Subcutaneous abdominal adipose tissue (tissue), 5 donors: ENCODE results near the gene PCBP4.

Source experiments
- H3K27ac ChIP-seq: one replicate; pipeline ENCODE4 v1.7.0; 2013; ENCODE audit warnings: low read depth, mild to moderate bottlenecking, inconsistent platforms, low read length, moderate library complexity
- H3K27me3 ChIP-seq, 5 donors: one replicate each; pipeline ENCODE4 v1.7.0; 2013; ENCODE audit warnings: low read length in 5 of 5, inconsistent platforms in 1 of 5; ENCODE audit not compliant: control insufficient read depth in 5 of 5, insufficient read depth in 4 of 5
- H3K36me3 ChIP-seq, 5 donors: one replicate each; pipeline ENCODE4 v1.7.0; 2013; ENCODE audit warnings: low read length in 5 of 5; ENCODE audit not compliant: control insufficient read depth in 5 of 5, insufficient read depth in 5 of 5
- H3K4me1 ChIP-seq, 5 donors: one replicate each; pipeline ENCODE4 v1.7.0; 2013; ENCODE audit warnings: low read length in 5 of 5, mild to moderate bottlenecking in 3 of 5, moderate library complexity in 1 of 5; ENCODE audit not compliant: control insufficient read depth in 5 of 5, insufficient read depth in 5 of 5
- H3K4me3 ChIP-seq, 5 donors: one replicate each; pipeline ENCODE4 v1.7.0; 2013; ENCODE audit warnings: low read length in 5 of 5, low read depth in 1 of 5
- H3K9ac ChIP-seq, 5 donors: one replicate each; pipeline ENCODE4 v1.7.0; 2013; ENCODE audit warnings: low read length in 5 of 5, mild to moderate bottlenecking in 4 of 5, moderate library complexity in 3 of 5
- H3K9me3 ChIP-seq, 5 donors: one replicate each; pipeline ENCODE4 v1.7.0; 2013; ENCODE audit warnings: low read length in 5 of 5; ENCODE audit not compliant: control insufficient read depth in 5 of 5
- donor health status: healthy.
- donor health status: healthy.
- donor health status: healthy.
- donor health status: healthy.
- donor health status: healthy.

The PCBP4 gene

GRCh38 chr3:52005571-52005986, 38.3 kb upstream of the PCBP4 start:
- H3K9ac ChIP-seq: no peak overlapping the region
- H3K4me1 ChIP-seq: peaks cover 10 to 42% (median 22%) of the 10 kb centered on the region in 5 donors
- H3K27ac ChIP-seq: no peak overlapping the region
- H3K27me3 ChIP-seq: peaks cover 0 to 14% (median 4%) of the 10 kb centered on the region in 5 donors
- H3K9me3 ChIP-seq: no peaks in the 10 kb centered on the region
- H3K36me3 ChIP-seq: no peaks in the 10 kb centered on the region
- H3K4me3 ChIP-seq: peak overlapping the region in 1 of 5 donors; percentile 5

DNA sequence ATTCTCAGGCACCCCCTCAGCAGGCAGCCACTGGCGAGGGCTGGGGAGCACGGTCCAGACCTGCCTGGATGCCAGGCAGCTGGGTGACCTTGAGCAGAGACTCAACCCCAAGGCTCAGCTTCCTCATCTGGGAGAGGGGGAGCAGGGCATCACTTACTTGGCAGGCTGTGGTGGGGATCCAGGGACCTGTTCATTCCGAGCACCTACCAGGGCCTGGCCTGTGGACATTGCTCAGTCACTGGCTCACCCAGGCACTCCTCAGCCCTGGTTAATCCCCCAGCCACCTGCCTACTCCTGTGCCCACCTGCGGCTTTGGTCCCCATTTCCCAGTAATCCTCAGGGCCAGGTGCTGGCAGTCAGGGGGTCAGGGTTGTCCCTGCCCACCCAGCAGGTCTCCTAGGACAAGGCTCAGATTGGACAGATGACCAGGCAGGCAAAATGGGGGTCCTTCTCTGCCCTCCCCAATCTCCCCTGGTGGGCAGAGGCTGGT, 37.7 kb upstream of the PCBP4 start:
- Histone ChIP-seq H3K9ac (no peak overlapping the region), H3K36me3 (no peaks in the 10 kb centered on the region), H3K4me3 (peak overlapping the region in 1 of 5 donors; percentile 5), H3K27ac (no peak overlapping the region), H3K4me1 (peaks cover 10 to 42% (median 22%) of the 10 kb centered on the region in 5 donors), H3K9me3 (no peaks in the 10 kb centered on the region), H3K27me3 (peaks cover 0 to 14% (median 4%) of the 10 kb centered on the region in 5 donors)

- Histone ChIP-seq H3K4me1 (peaks cover 10 to 42% (median 22%) of the 10 kb centered on the region in 5 donors), H3K9ac (peak overlapping the region in 1 of 5 donors; percentile 36), H3K27ac (no peak overlapping the region), H3K27me3 (peaks cover 0 to 14% (median 4%) of the 10 kb centered on the region in 5 donors), H3K36me3 (no peaks in the 10 kb centered on the region), H3K9me3 (no peaks in the 10 kb centered on the region), H3K4me3 (no peak overlapping the region)
Observed at GRCh38 chr3:52004163-52004787, 37.0 kb upstream of the PCBP4 start.

- H3K4me1 ChIP-seq: peaks cover 10 to 42% (median 22%) of the 10 kb centered on the region in 5 donors
- H3K27me3 ChIP-seq: peaks cover 0 to 13% (median 4%) of the 10 kb centered on the region in 5 donors
- no peaks in the 10 kb centered on the region for H3K9me3 ChIP-seq
- H3K36me3 ChIP-seq: no peaks in the 10 kb centered on the region
- no peak overlapping the region for H3K27ac ChIP-seq
- no peak overlapping the region for H3K9ac ChIP-seq
- no peak overlapping the region for H3K4me3 ChIP-seq
Observed at GRCh38 chr3:52002748-52003147, 35.5 kb upstream of the PCBP4 start.

DNA sequence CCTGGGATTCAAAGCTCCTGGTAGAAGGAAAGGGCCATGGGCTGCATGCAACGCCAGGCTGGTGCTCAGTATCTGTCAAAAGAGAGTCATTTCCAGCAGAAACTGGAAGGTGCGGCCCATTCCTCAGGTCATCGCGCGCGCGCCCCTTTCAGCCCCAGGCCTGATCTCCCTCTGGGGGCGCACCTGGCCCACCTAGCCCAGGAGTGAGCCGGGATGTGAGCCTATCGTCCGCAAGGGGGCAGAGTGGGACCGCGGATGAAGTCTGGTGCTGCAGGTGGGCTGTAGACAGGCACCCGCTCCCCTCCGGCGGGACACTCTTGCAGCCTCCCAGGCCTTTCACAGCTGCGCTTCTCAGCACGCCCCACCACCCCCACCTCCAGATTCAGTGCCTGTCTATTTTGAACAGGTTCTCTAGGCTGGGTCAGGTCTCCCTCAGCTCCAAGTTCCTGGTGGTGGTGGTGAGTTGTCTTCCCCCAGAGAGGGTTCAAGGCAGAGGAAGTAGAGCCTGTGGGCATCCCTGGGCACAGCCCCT, 34.3 kb upstream of the PCBP4 start:
- Histone ChIP-seq H3K36me3 (no peaks in the 10 kb centered on the region), H3K9ac (no peak overlapping the region), H3K4me1 (peaks cover 10 to 31% (median 22%) of the 10 kb centered on the region in 5 donors), H3K4me3 (no peak overlapping the region), H3K27me3 (peaks cover 0 to 11% (median 4%) of the 10 kb centered on the region in 5 donors), H3K9me3 (no peaks in the 10 kb centered on the region), H3K27ac (no peak overlapping the region)

GRCh38 chr3:51999846-52000245, 32.6 kb upstream of the PCBP4 start:
- Histone ChIP-seq H3K4me3 (no peak overlapping the region), H3K36me3 (peaks cover 0 to 2% (median under 1%) of the 10 kb centered on the region in 5 donors), H3K9me3 (no peaks in the 10 kb centered on the region), H3K27ac (no peak overlapping the region), H3K9ac (peak overlapping the region in 1 of 5 donors; percentile 2), H3K27me3 (peaks cover 0 to 5% (median under 1%) of the 10 kb centered on the region in 5 donors), H3K4me1 (peaks cover 2 to 25% (median 14%) of the 10 kb centered on the region in 5 donors)

DNA sequence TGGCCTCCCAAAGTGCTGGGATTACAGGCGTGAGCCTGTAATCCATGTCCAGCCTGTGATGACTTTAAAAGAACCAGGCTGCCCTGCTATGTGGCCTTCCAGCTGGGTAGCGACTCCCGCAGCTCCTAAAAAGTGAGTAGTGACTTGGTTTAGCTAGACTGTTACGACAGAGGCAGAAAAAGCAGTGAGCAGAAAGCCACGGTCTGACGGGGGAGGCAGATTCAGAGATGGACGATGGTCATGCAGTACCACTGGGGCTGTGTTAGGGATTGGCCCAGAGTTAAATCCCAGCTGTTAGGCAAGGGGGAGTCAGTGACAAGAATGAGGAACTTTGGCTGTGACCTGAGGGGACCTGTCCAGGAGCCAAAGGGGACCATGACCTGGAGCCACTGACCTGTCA, 31.5 kb upstream of the PCBP4 start:
- Histone ChIP-seq H3K27ac (no peak overlapping the region), H3K9ac (no peak overlapping the region), H3K9me3 (no peaks in the 10 kb centered on the region), H3K36me3 (peaks cover 0 to 12% (median 11%) of the 10 kb centered on the region in 5 donors), H3K4me1 (peaks cover 5 to 29% (median 21%) of the 10 kb centered on the region in 5 donors), H3K27me3 (no peaks in the 10 kb centered on the region), H3K4me3 (no peak overlapping the region)

DNA sequence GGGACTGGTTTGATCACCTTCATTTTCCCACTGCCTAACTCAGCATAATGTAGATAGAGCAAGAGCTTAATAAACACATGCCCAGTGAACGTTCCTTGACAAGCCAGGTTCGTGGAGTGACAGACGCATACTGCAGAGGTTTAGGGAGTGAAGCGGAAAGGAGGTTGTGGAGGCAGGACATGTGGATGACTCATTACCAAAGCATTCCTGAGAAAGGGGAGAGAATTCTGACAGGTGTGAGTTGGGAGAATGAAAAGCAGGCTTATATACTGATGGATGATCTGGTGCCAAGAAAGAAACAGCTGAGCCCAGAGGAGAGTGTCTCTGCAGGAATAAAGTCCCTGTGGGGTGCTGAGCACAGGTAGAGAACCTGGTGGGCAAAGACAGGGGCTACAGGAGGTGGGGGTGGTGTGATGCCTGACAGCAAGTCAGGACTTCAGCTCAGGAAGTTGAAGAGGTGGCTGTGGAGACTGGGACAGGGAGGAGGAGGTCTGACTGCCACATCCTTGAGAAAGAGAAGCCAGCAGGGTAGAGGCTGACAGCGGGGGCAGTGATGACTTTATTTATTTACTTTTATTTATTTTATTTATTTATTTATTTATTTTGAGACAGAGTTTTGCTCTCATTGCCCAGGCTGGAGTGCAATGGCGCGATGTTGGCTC, 30.8 kb upstream of the PCBP4 start:
- H3K4me1 ChIP-seq: peaks cover 5 to 29% (median 23%) of the 10 kb centered on the region in 5 donors
- no peak overlapping the region for H3K4me3 ChIP-seq
- H3K27ac ChIP-seq: no peak overlapping the region
- no peaks in the 10 kb centered on the region for H3K27me3 ChIP-seq
- no peaks in the 10 kb centered on the region for H3K9me3 ChIP-seq
- H3K9ac ChIP-seq: no peak overlapping the region
- peaks cover 0 to 19% (median 14%) of the 10 kb centered on the region in 5 donors for H3K36me3 ChIP-seq

GRCh38 chr3:51997172-51997571, 29.9 kb upstream of the PCBP4 start:
- Histone ChIP-seq H3K9me3 (no peaks in the 10 kb centered on the region), H3K4me1 (peaks cover 5 to 33% (median 23%) of the 10 kb centered on the region in 5 donors), H3K9ac (no peak overlapping the region)

More at GRCh38 chr3:51997172-51997571, 29.9 kb upstream of the PCBP4 start:
- no peak overlapping the region for H3K27ac ChIP-seq
- no peaks in the 10 kb centered on the region for H3K27me3 ChIP-seq
- H3K36me3 ChIP-seq: peaks cover 0 to 27% (median 22%) of the 10 kb centered on the region in 5 donors
- H3K4me3 ChIP-seq: no peak overlapping the region
